ENCODE measurements around the gene CAV2.

DNA sequence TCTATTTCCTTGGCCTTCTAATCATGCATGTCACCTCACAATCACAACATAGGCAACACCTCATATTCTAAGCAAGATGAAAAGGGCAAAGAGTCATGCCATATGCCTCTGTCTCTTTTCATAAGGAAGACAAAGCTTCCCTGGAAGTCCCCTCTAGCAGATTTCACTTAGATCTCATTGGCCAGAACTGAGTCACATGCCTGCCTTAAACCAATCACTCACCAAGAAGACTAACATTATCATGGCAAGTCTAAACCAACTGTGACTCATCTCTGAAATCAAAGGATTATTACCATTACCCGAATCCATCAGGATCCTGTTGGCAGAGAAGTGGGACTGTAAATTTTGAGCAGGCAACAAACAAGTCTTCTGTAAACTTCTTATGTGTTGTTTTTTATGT lies 53.1 kb downstream of the CAV2 start:
- TF ChIP-seq POLR2A (IDR thresholded peaks at IDR 0.05) (no peak), CTCF (IDR thresholded peaks at IDR 0.05) (no peak)
